SK-N-SH (cell line): ENCODE results near the gene CACNA1H. TPM values are rescaled to one million over a fixed set of nuclear protein-coding genes. Genes with fewer than 3 reads are reported as not detected.

Source experiments
- CTCF ChIA-PET: fragments of 300-600, 350-600 bp; formaldehyde crosslinking; extraction: SDS; loops from one replicate; lab custom pipeline; 2021; lab: Yijun Ruan, JAX
- POLR2A ChIA-PET: fragments of 350-600 bp; sonication (Branson Sonifier 250); formaldehyde crosslinking; extraction: SDS; loops from one replicate; lab custom pipeline; 2020; ENCODE audit warnings: antibody characterized with exemption, inconsistent platforms; lab: Yijun Ruan, JAX
- DNase-seq: peaks from one replicate; pipeline ENCODE4 v3.0.0; 2012
- H2AFZ ChIP-seq: fragments of 200-600 bp; sonication (generic); 2 replicates; pipeline ENCODE4 v1.8.1; 2016; ENCODE audit warnings: antibody characterized with exemption, mild to moderate bottlenecking, low read depth
- H3F3A ChIP-seq: fragments of 200-600 bp; sonication (generic); replicated peaks from 2 replicates; pipeline ENCODE3; 2016; ENCODE audit warnings: antibody characterized with exemption, mild to moderate bottlenecking; ENCODE audit not compliant: insufficient read depth
- H3K27ac ChIP-seq, 2 experiments: fragments of 200-500 bp in 1 of 2; fragments of 200-600 bp in 1 of 2; sonication (Bioruptor generic) in 1 of 2; sonication (generic), shearing (Covaris generic) in 1 of 2; 2 replicates each; pipeline versions ENCODE4 v1.5.1 to v1.6.1; 2014 to 2016; ENCODE audit warnings: low read depth in 2 of 2, inconsistent platforms in 1 of 2, low read length in 1 of 2, mild to moderate bottlenecking in 1 of 2, mixed read lengths in 1 of 2
- H3K27me3 ChIP-seq: fragments of 200-600 bp; sonication (generic), shearing (Covaris generic); 2 replicates; pipeline ENCODE4 v1.6.1; 2016; ENCODE audit warnings: mixed run types; ENCODE audit not compliant: insufficient read depth
- H3K36me3 ChIP-seq, 2 experiments: fragments of 200-500 bp in 1 of 2; fragments of 200-600 bp in 1 of 2; sonication (Bioruptor generic) in 1 of 2; sonication (generic) in 1 of 2; replicated peaks in 1 of 2; 2 replicates each; pipeline versions ENCODE3 to v1.5.1; 2014 to 2016; ENCODE audit warnings: low read length in 1 of 2, mild to moderate bottlenecking in 1 of 2; ENCODE audit not compliant: insufficient read depth in 2 of 2, control insufficient read depth in 1 of 2
- H3K4me1 ChIP-seq, 2 experiments: fragments of 200-500 bp in 1 of 2; fragments of 200-600 bp in 1 of 2; sonication (Bioruptor generic) in 1 of 2; sonication (generic), shearing (Covaris generic) in 1 of 2; 2 replicates each; pipeline versions ENCODE4 v1.5.1 to v1.6.1; 2014 to 2016; ENCODE audit warnings: low read depth in 1 of 2, low read length in 1 of 2, mixed run types in 1 of 2; ENCODE audit not compliant: insufficient read depth in 2 of 2, control insufficient read depth in 1 of 2
- H3K4me2 ChIP-seq: fragments of 200-600 bp; sonication (generic), shearing (Covaris generic); 2 replicates; pipeline ENCODE4 v1.6.1; 2017; ENCODE audit warnings: mixed run types
- H3K4me3 ChIP-seq, 2 experiments: fragments of 200-500 bp in 1 of 2; fragments of 200-600 bp in 1 of 2; sonication (Bioruptor generic) in 1 of 2; sonication (generic), shearing (Covaris generic) in 1 of 2; 2 replicates each; pipeline versions ENCODE4 v1.5.1 to v1.8.1; 2014 to 2016; ENCODE audit warnings: low read depth in 2 of 2, inconsistent platforms in 1 of 2, low read length in 1 of 2, mild to moderate bottlenecking in 1 of 2, mixed read lengths in 1 of 2, moderate library complexity in 1 of 2
- H3K79me2 ChIP-seq: fragments of 200-600 bp; sonication (generic); 2 replicates; pipeline ENCODE4 v1.8.1; 2017; ENCODE audit warnings: mild to moderate bottlenecking; ENCODE audit not compliant: insufficient read depth
- H3K9ac ChIP-seq: fragments of 200-600 bp; sonication (generic); 2 replicates; pipeline ENCODE4 v1.6.1; 2017; ENCODE audit warnings: mixed run types
- H3K9me2 ChIP-seq: fragments of 200-600 bp; sonication (generic); 2 replicates; pipeline ENCODE4 v1.6.1; 2017; ENCODE audit warnings: mixed run types
- H3K9me3 ChIP-seq: fragments of 200-600 bp; sonication (generic); 2 replicates; pipeline ENCODE4 v1.6.1; 2017; ENCODE audit warnings: mixed run types, mild to moderate bottlenecking, moderate library complexity
- H4K20me1 ChIP-seq: fragments of 200-600 bp; sonication (generic); 2 replicates; pipeline ENCODE4 v1.6.1; 2017; ENCODE audit warnings: mild to moderate bottlenecking, mixed run types; ENCODE audit not compliant: insufficient read depth
- PBX3 ChIP-seq: IDR thresholded peaks from 2 replicates; pipeline ENCODE4; 2012
- RAD21 ChIP-seq: IDR thresholded peaks from 2 replicates; pipeline ENCODE4 v1.6.1; 2012; ENCODE audit warnings: mild to moderate bottlenecking, low read length
- ZBTB33 ChIP-seq: IDR thresholded peaks from 2 replicates; pipeline ENCODE4 v1.4.0; 2012; ENCODE audit warnings: low read depth, borderline replicate concordance
- WGBS: methylation state at CpG from one replicate; pipeline ENCODE4 v1.1.6; 2017; ENCODE audit warnings: low lambda C conversion rate; 5-methylcytosine and 5-hydroxymethylcytosine counted together
- polyA plus RNA-seq, 3 experiments: library from polyadenylated mRNA; depleted of rRNA; stranded (reverse); fragments of >200 nt; gene quantifications; 2 replicates each; pipeline ENCODE4 v1.2.3, GENCODE V29; 2012

The CACNA1H gene
- polyA plus RNA-seq, 1 of the 3 experiments (the other 2 are of a cell fraction) = not detected

GRCh38 chr16:1159973-1160772 lies 7.3 kb downstream of the CACNA1H start:
- ChIA-PET POLR2A (no interaction called here), CTCF (interaction anchor here (1.7 kb wide), 1 partner anchor 34 kb away, joined by 5 read pairs; no protein-coding TSS in a partner anchor)
- Histone ChIP-seq H3F3A (no peaks in the 10 kb centered on the region), H3K4me3 (no peak overlapping the region), H4K20me1 (peaks cover 22% of the 10 kb centered on the region), H3K9me2 (no peaks in the 10 kb centered on the region), H3K9ac (no peak overlapping the region), H3K4me1 (no peaks in the 10 kb centered on the region; a peak in 2 of 4 replicates), H3K4me2 (peak overlapping the region; percentile 37; the same call in 1 of the 2 replicates), H3K9me3 (no peaks in the 10 kb centered on the region), H3K27ac (no peak overlapping the region), H3K79me2 (no peaks in the 10 kb centered on the region), H3K36me3 (no peaks in the 10 kb centered on the region), H3K27me3 (peaks cover 100% of the 10 kb centered on the region), H2AFZ (no peak overlapping the region)
- peak; percentile 11; the same call in 1 of the 2 replicates for TF ChIP-seq PBX3
- TF ChIP-seq ZBTB33 = no peak
- WGBS = 17% methylated on average over 23 of the region's 56 CpGs
- peak; percentile 62 for DNase-seq

GRCh38 chr16:1160773-1161348 lies 8.0 kb downstream of the CACNA1H start:
- H3K4me2 ChIP-seq = peak overlapping the region; percentile 37; the same call in 1 of the 2 replicates
- CTCF ChIA-PET = interaction anchor here (1.3 to 1.7 kb wide), 2 partner anchors 15 to 33 kb away, joined by 3 to 5 read pairs; no protein-coding TSS in a partner anchor
- H3K4me1 ChIP-seq = no peaks in the 10 kb centered on the region; a peak in 2 of 4 replicates
- no peaks in the 10 kb centered on the region for H3K79me2 ChIP-seq
- no peaks in the 10 kb centered on the region for H3F3A ChIP-seq
- H3K9ac ChIP-seq = no peak overlapping the region
- H3K27me3 ChIP-seq = peaks cover 100% of the 10 kb centered on the region
- peaks cover 19% of the 10 kb centered on the region for H4K20me1 ChIP-seq
- H2AFZ ChIP-seq = no peak overlapping the region
- H3K9me2 ChIP-seq = no peaks in the 10 kb centered on the region
- H3K27ac ChIP-seq = no peak overlapping the region
- H3K4me3 ChIP-seq = no peak overlapping the region
- POLR2A ChIA-PET = no interaction called here
- no peak for TF ChIP-seq RAD21
- no peaks in the 10 kb centered on the region for H3K36me3 ChIP-seq
- DNase-seq = no peak
- 27% methylated on average over 17 of the region's 34 CpGs for WGBS
- H3K9me3 ChIP-seq = no peaks in the 10 kb centered on the region
